DMS153 (cell line): ENCODE data around the gene APP.

Experiments
- DNase-seq: peaks from one replicate; lab custom pipeline; 2025; lab: John Stamatoyannopoulos, UW

Gene APP

GRCh38 chr21:26126168-26126553, 44.4 kb downstream of the APP start:
- no peak for DNase-seq

- no peak for DNase-seq
Observed at GRCh38 chr21:26125433-26126167, 45.0 kb downstream of the APP start.

GRCh38 chr21:26124896-26125295, 45.7 kb downstream of the APP start:
- DNase-seq = no peak

- DNase-seq = peak; percentile 26
Observed at GRCh38 chr21:26124421-26124833, 46.1 kb downstream of the APP start.

GRCh38 chr21:26123012-26123411, 47.6 kb downstream of the APP start:
- no peak for DNase-seq

GRCh38 chr21:26120828-26121227, 49.7 kb downstream of the APP start:
- no peak for DNase-seq

GRCh38 chr21:26119906-26120305, 50.7 kb downstream of the APP start:
- DNase-seq = no peak

- no peak for DNase-seq
Observed at GRCh38 chr21:26118938-26119540, 51.5 kb downstream of the APP start.

GRCh38 chr21:26117972-26118367, 52.6 kb downstream of the APP start:
- DNase-seq = no peak

GRCh38 chr21:26117324-26117971, 53.1 kb downstream of the APP start:
- peak; percentile 28 for DNase-seq

GRCh38 chr21:26116456-26117011, 54.0 kb downstream of the APP start:
- DNase-seq = no peak

GRCh38 chr21:26115899-26116298, 54.7 kb downstream of the APP start:
- no peak for DNase-seq

- peak; percentile 92 for DNase-seq
Observed at GRCh38 chr21:26115305-26115704, 55.3 kb downstream of the APP start.

GRCh38 chr21:26112975-26113374, 57.6 kb downstream of the APP start:
- DNase-seq = no peak

- no peak for DNase-seq
Observed at GRCh38 chr21:26112127-26112742, 58.3 kb downstream of the APP start.

- no peak for DNase-seq
Observed at GRCh38 chr21:26110715-26111114, 59.9 kb downstream of the APP start.

GRCh38 chr21:26107429-26107828, 63.1 kb downstream of the APP start:
- DNase-seq = no peak

- DNase-seq = no peak
Observed at GRCh38 chr21:26106562-26106961, 64.0 kb downstream of the APP start.

- DNase-seq = no peak
Observed at GRCh38 chr21:26105819-26106218, 64.8 kb downstream of the APP start.

GRCh38 chr21:26100573-26100972, 70.0 kb downstream of the APP start:
- DNase-seq = no peak

- no peak for DNase-seq
Observed at GRCh38 chr21:26099610-26100219, 70.9 kb downstream of the APP start.

GRCh38 chr21:26098772-26099397, 71.7 kb downstream of the APP start:
- no peak for DNase-seq
